Stimulated activated memory B cell treated with anti-CD40 and anti-IgM and Interleukin-4, amounts not matched to agents 10 μg/mL and 1 μg/mL and 100 μg/mL, for 72 hours (primary cell): ENCODE measurements around the gene CRTC3.

Experiments used
- ATAC-seq: fragments of 150-1000 bp; cut with Tn5 transposase; 2 replicates; pipeline ENCODE4 v1.10.0; 2021
- H3K27ac Mint-ChIP-seq: one replicate; pipeline ENCODE4 v1.8.0; 2022; ENCODE audit warnings: mild to moderate bottlenecking, mixed read lengths
- H3K27me3 Mint-ChIP-seq: one replicate; pipeline ENCODE4 v1.8.0; 2022; ENCODE audit warnings: mixed read lengths
- H3K36me3 Mint-ChIP-seq: one replicate; pipeline ENCODE4 v1.8.0; 2022; ENCODE audit warnings: mixed read lengths
- H3K4me1 Mint-ChIP-seq: one replicate; pipeline ENCODE4 v1.8.0; 2022; ENCODE audit warnings: mixed read lengths
- H3K4me3 Mint-ChIP-seq: one replicate; pipeline ENCODE4 v1.8.0; 2022; ENCODE audit warnings: mild to moderate bottlenecking, moderate library complexity, mixed read lengths
- H3K9me3 Mint-ChIP-seq: one replicate; pipeline ENCODE4 v1.8.0; 2022; ENCODE audit warnings: mixed read lengths

The CRTC3 gene

GRCh38 chr15:90637693-90638092, 108.0 kb downstream of the CRTC3 start:
- Mint-ChIP-seq H3K4me1 (no peaks in the 10 kb centered on the region), H3K27me3 (no peaks in the 10 kb centered on the region), H3K4me3 (no peak overlapping the region), H3K27ac (no peak overlapping the region), H3K36me3 (peaks cover 46% of the 10 kb centered on the region), H3K9me3 (no peaks in the 10 kb centered on the region)
- ATAC-seq = no peak

- H3K4me3 Mint-ChIP-seq = no peak overlapping the region
- H3K36me3 Mint-ChIP-seq = peaks cover 46% of the 10 kb centered on the region
- no peaks in the 10 kb centered on the region for H3K4me1 Mint-ChIP-seq
- no peaks in the 10 kb centered on the region for H3K27me3 Mint-ChIP-seq
- no peak overlapping the region for H3K27ac Mint-ChIP-seq
- no peaks in the 10 kb centered on the region for H3K9me3 Mint-ChIP-seq
- no peak for ATAC-seq
Observed at GRCh38 chr15:90638201-90638691, 108.5 kb downstream of the CRTC3 start.

- Mint-ChIP-seq H3K4me3 (no peak overlapping the region), H3K4me1 (no peaks in the 10 kb centered on the region), H3K9me3 (no peaks in the 10 kb centered on the region), H3K27ac (no peak overlapping the region), H3K27me3 (no peaks in the 10 kb centered on the region), H3K36me3 (peaks cover 46% of the 10 kb centered on the region)
- no peak for ATAC-seq
Observed at GRCh38 chr15:90638963-90639362, 109.2 kb downstream of the CRTC3 start.

DNA sequence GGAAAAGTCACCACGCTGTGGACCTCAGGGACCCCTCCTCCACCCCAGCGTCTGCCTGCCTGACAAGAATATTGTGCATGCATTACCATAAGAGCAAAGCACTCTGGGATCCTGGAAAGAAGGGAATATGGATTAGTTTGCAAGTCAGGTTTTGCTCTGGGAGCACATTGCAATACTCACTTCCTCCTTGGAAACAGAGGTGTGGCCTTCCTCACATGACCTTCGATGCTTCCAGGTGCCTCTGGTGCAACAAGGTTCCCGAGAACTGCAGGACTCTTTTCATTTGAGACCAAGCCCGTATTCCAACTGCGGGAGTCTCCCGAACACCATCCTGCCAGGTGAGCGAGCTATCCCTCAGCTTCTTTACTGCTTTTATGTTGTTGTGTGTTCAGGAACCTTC, 111.1 kb downstream of the CRTC3 start:
- Mint-ChIP-seq H3K27me3 (no peaks in the 10 kb centered on the region), H3K27ac (no peak overlapping the region), H3K9me3 (no peaks in the 10 kb centered on the region), H3K36me3 (peaks cover 34% of the 10 kb centered on the region), H3K4me3 (no peak overlapping the region), H3K4me1 (no peaks in the 10 kb centered on the region)
- no peak for ATAC-seq

DNA sequence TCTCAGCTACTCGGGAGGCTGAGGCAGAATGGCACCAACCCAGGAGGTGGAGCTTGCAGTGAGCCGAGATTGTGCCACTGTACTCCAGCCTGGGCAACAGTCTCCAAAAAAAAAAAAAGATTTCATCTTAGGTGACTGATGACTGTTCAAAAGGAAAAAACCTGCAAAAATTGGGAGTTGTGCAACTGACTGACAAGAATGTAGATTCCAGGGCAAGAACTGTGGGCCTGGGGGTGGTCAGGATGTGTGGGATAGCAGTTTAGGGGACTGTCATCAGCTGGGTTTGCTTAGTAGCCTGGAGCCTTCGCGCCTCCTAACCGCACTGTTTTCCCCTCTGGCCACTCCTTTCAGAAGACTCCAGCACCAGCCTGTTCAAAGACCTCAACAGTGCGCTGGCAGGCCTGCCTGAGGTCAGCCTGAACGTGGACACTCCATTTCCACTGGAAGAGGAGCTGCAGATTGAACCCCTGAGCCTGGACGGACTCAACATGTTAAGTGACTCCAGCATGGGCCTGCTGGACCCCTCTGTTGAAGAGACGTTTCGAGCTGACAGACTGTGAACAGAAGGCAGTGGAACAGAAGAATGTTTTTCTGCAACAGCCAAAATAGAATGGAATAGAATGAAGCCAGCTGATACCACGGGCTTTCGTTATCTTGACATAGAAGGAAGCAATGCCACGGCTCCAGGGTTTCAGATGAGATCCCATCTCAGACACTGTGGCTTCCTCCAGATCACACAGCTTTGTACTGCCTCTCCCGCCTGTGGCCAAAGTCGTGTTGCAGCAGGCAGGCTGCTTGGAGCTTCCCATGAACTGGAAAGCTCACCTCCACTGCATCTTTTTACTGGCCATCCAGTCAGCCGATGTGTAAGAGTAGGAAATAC, 112.1 kb downstream of the CRTC3 start:
- H3K9me3 Mint-ChIP-seq = no peaks in the 10 kb centered on the region

GRCh38 chr15:90642464-90643300, 113.0 kb downstream of the CRTC3 start:
- no peak overlapping the region for H3K27ac Mint-ChIP-seq
- no peak for ATAC-seq
- no peaks in the 10 kb centered on the region for H3K4me1 Mint-ChIP-seq
- peaks cover 34% of the 10 kb centered on the region for H3K36me3 Mint-ChIP-seq
- H3K9me3 Mint-ChIP-seq = no peaks in the 10 kb centered on the region
- no peak overlapping the region for H3K4me3 Mint-ChIP-seq
- no peaks in the 10 kb centered on the region for H3K27me3 Mint-ChIP-seq

More for the DNA sequence above, 112.1 kb downstream of the CRTC3 start:
- Mint-ChIP-seq H3K36me3 (peaks cover 34% of the 10 kb centered on the region), H3K27ac (no peak overlapping the region), H3K4me1 (no peaks in the 10 kb centered on the region), H3K4me3 (no peak overlapping the region), H3K27me3 (no peaks in the 10 kb centered on the region)
- ATAC-seq = no peak

- no peak overlapping the region for H3K27ac Mint-ChIP-seq
- H3K36me3 Mint-ChIP-seq = peaks cover 34% of the 10 kb centered on the region
- no peaks in the 10 kb centered on the region for H3K9me3 Mint-ChIP-seq
- H3K27me3 Mint-ChIP-seq = peaks cover 4% of the 10 kb centered on the region
- ATAC-seq = no peak
- peaks cover 5% of the 10 kb centered on the region for H3K4me1 Mint-ChIP-seq
- no peak overlapping the region for H3K4me3 Mint-ChIP-seq
Observed at GRCh38 chr15:90643301-90643632, 113.5 kb downstream of the CRTC3 start.

GRCh38 chr15:90644526-90644925, 114.8 kb downstream of the CRTC3 start:
- Mint-ChIP-seq H3K27me3 (peaks cover 8% of the 10 kb centered on the region), H3K9me3 (no peaks in the 10 kb centered on the region), H3K27ac (no peak overlapping the region), H3K36me3 (peaks cover 34% of the 10 kb centered on the region), H3K4me3 (no peak overlapping the region), H3K4me1 (peaks cover 9% of the 10 kb centered on the region)
- ATAC-seq = no peak

DNA sequence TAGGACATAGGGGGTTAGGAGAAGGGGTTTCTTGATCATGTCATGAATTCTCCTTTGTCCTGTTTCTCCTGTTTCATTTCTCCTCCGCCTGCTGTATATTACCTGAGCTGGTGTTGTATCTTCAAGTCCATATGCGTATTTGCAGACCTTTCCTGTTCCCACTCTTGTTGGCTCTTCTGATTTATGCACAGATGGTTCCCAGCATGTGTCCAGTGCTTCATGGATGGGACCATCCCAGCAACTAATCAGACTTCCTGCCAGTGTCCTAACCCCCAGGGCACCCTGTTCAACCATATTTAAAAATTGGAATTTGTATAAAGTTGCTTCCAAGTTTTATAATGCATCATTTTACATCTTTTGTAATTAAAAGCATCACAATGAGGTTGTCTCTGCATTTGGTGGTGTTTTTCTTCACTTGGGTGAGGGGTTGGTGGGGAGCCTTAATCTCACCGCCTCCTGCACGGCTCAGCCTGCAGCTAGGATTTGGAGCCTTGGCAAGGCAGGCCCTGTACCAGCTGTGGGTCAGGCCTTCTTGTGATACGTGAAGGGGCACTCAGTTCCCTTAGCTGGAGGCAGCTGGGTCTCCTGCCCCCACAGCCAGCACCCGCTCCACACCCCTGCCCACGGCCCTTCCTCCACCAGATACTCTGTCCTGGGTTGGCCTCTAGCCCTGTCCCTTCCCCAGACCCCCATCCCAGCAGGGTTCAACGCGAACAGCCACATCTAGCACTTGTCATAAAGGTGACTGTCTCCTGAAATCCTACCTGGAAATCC, 115.4 kb downstream of the CRTC3 start:
- no peak overlapping the region for H3K27ac Mint-ChIP-seq
- no peak overlapping the region for H3K4me3 Mint-ChIP-seq
- peaks cover 8% of the 10 kb centered on the region for H3K27me3 Mint-ChIP-seq
- H3K9me3 Mint-ChIP-seq = no peaks in the 10 kb centered on the region
- peaks cover 34% of the 10 kb centered on the region for H3K36me3 Mint-ChIP-seq
- H3K4me1 Mint-ChIP-seq = peaks cover 9% of the 10 kb centered on the region
- peak; percentile 28 for ATAC-seq

GRCh38 chr15:90645873-90646575, 116.3 kb downstream of the CRTC3 start:
- H3K27ac Mint-ChIP-seq = peak overlapping the region; percentile 5
- peaks cover 10% of the 10 kb centered on the region for H3K4me1 Mint-ChIP-seq
- no peak overlapping the region for H3K4me3 Mint-ChIP-seq
- ATAC-seq = no peak
- no peaks in the 10 kb centered on the region for H3K9me3 Mint-ChIP-seq
- H3K36me3 Mint-ChIP-seq = peaks cover 27% of the 10 kb centered on the region
- peaks cover 8% of the 10 kb centered on the region for H3K27me3 Mint-ChIP-seq

DNA sequence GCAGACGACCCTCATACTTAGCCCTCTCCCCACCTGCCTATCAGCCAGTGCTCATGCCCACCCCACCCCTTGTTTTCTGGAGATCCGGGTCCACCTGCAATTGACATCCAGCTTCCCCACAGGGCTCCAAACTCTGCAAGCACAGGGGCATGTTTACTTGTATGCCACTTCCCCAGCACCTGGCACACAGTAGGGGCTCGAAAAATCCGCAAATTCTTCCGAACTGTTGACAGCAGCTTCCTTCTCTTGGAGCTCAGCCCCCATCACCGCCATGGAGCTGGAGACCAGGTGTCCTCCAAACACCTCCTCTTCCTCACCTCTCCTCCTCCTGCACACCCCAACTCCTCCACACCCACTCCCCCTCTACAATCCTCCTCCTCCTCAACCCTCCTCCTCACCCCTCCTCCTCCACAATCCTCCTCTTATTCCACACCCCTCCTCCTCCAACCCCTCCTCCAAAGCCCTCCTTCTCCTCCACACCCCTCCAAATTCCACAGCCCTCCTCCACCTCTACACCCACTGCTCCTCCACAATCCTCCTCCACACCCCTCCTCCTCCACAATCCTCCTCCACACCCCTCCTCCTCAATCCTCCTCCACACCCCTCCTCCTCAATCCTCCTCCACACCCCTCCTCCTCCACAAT, 117.1 kb downstream of the CRTC3 start:
- H3K4me1 Mint-ChIP-seq = peaks cover 15% of the 10 kb centered on the region
- no peak for ATAC-seq

GRCh38 chr15:90647326-90647725, 117.6 kb downstream of the CRTC3 start:
- Mint-ChIP-seq H3K4me1 (peaks cover 15% of the 10 kb centered on the region), H3K27ac (no peak overlapping the region), H3K4me3 (no peak overlapping the region), H3K36me3 (peaks cover 19% of the 10 kb centered on the region), H3K9me3 (no peaks in the 10 kb centered on the region), H3K27me3 (peaks cover 10% of the 10 kb centered on the region)
- peak; percentile 66 for ATAC-seq

More for the DNA sequence above, 117.1 kb downstream of the CRTC3 start:
- Mint-ChIP-seq H3K4me3 (no peak overlapping the region), H3K36me3 (peaks cover 24% of the 10 kb centered on the region), H3K27ac (peak overlapping the region; percentile 5), H3K9me3 (no peaks in the 10 kb centered on the region), H3K27me3 (peaks cover 8% of the 10 kb centered on the region)

DNA sequence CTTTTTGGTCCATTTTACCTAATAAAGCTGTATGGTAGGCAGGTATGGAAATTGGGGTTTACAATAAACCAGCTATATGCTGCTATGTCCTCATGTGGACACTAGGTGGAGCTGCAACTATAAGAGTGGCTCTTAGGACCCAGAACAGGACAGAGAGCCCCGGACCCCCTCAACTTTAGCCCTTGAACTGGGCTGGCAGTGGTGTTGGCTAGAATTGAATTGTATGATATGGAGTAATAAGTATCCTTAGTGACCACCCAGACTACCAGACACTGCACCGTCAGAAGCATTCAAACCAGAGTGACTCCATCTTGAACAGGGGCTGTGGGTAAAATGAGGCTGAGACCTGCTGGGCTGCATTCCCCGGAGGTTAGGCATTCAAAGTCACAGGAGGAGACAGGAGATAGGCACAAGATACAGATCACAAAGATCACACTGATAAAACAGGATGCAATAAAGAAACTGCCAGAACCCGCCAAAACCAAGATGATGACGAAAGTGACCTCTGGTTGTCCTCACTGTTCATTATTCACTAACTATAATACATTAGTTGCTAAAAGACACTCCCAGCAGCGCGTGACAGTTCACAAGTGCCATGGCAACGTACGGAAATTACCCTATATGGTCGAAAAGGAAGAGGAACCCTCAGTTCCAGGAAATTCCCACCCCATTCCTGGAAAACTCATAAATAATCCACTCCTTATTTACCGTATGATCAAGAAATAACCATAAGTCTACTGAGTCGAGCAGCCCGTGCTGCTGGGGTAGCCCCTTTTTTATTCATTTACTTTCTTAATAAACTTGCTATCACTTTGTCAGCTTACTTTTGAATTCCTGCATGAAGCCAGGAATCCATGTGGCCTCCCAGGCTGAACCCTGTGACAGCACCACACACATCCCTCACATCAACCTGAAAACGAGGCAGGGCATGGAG, 118.7 kb downstream of the CRTC3 start:
- H3K9me3 Mint-ChIP-seq = no peaks in the 10 kb centered on the region
- peaks cover 15% of the 10 kb centered on the region for H3K4me1 Mint-ChIP-seq
- peaks cover 21% of the 10 kb centered on the region for H3K27me3 Mint-ChIP-seq
- peaks cover 8% of the 10 kb centered on the region for H3K36me3 Mint-ChIP-seq
- H3K27ac Mint-ChIP-seq = peak overlapping the region; percentile 66
- peak; percentile 69 for ATAC-seq
- peak overlapping the region; percentile 48 for H3K4me3 Mint-ChIP-seq
